SJSA1 (cell line): ENCODE measurements around the gene DUSP2. TPM values are rescaled to one million over a fixed set of nuclear protein-coding genes. Genes with fewer than 3 reads are reported as not detected.

Source experiments
- DNase-seq, 2 experiments: peaks; one replicate each; pipeline ENCODE4 v3.0.0-alpha.2; 2015 to 2020; ENCODE audit warnings: low spot score in 2 of 2, low read depth in 1 of 2
- H3K27ac ChIP-seq: fragments of 250-450 bp; sonication (Bioruptor Pico); 2 replicates; pipeline ENCODE4 v1.5.1; 2020; ENCODE audit warnings: mild to moderate bottlenecking, moderate library complexity
- H3K27me3 ChIP-seq: fragments of 250-450 bp; sonication (Bioruptor Pico); replicated peaks from 2 replicates; pipeline ENCODE4 v1.5.1; 2020; ENCODE audit warnings: mild to moderate bottlenecking, moderate library complexity
- H3K36me3 ChIP-seq: fragments of 250-450 bp; sonication (Bioruptor Pico); 2 replicates; pipeline ENCODE4 v1.5.1; 2020; ENCODE audit warnings: mild to moderate bottlenecking
- H3K4me1 ChIP-seq: fragments of 250-450 bp; sonication (Bioruptor Pico); replicated peaks from 2 replicates; pipeline ENCODE4 v1.6.1; 2021; ENCODE audit warnings: mild to moderate bottlenecking
- H3K4me3 ChIP-seq: fragments of 250-450 bp; sonication (Bioruptor Pico); 2 replicates; pipeline ENCODE4 v1.5.1; 2020; ENCODE audit warnings: mild to moderate bottlenecking
- H3K9me3 ChIP-seq: fragments of 250-450 bp; sonication (Bioruptor Pico); replicated peaks from 2 replicates; pipeline ENCODE4 v1.5.1; 2020; ENCODE audit warnings: mild to moderate bottlenecking
- total RNA-seq: library from RNA; depleted of rRNA; stranded (reverse); fragments of >200 nt; shearing (Covaris generic); gene quantifications from 2 replicates; pipeline ENCODE4 v1.2.3, GENCODE V29; 2014

DUSP2 gene
- total RNA-seq, 1 experiment from 2014 or later, result 0.24 TPM

GRCh38 chr2:96108151-96108540 lies 37.1 kb downstream of the DUSP2 start:
- 0 out of 2 replicates have a peak, but pooled peaks cover 8% of the 10 kb centered on the region for H3K9me3 ChIP-seq
- H3K27ac ChIP-seq, result no peak overlapping the region
- H3K4me1 ChIP-seq, result no peaks in the 10 kb centered on the region
- no peaks in the 10 kb centered on the region for H3K27me3 ChIP-seq
- no peaks in the 10 kb centered on the region for H3K36me3 ChIP-seq
- H3K4me3 ChIP-seq, result no peak overlapping the region
- no peak for DNase-seq

GRCh38 chr2:96107708-96108065 lies 37.6 kb downstream of the DUSP2 start:
- Histone ChIP-seq H3K27me3 (no peaks in the 10 kb centered on the region), H3K4me3 (no peak overlapping the region), H3K4me1 (no peaks in the 10 kb centered on the region), H3K27ac (no peak overlapping the region), H3K36me3 (no peaks in the 10 kb centered on the region), H3K9me3 (0 out of 2 replicates have a peak, but pooled peaks cover 8% of the 10 kb centered on the region)
- DNase-seq, result no peak

- Histone ChIP-seq H3K36me3 (no peaks in the 10 kb centered on the region), H3K4me3 (no peak overlapping the region), H3K27me3 (no peaks in the 10 kb centered on the region), H3K4me1 (no peaks in the 10 kb centered on the region), H3K27ac (no peak overlapping the region), H3K9me3 (0 out of 2 replicates have a peak, but pooled peaks cover 8% of the 10 kb centered on the region)
- no peak for DNase-seq
Measured at GRCh38 chr2:96106991-96107707, 38.1 kb downstream of the DUSP2 start.

- no peak overlapping the region for H3K4me3 ChIP-seq
- no peak for DNase-seq
- H3K27ac ChIP-seq, result no peak overlapping the region
- H3K36me3 ChIP-seq, result no peaks in the 10 kb centered on the region
- 0 out of 2 replicates have a peak, but pooled peaks cover 8% of the 10 kb centered on the region for H3K9me3 ChIP-seq
- H3K4me1 ChIP-seq, result no peaks in the 10 kb centered on the region
- H3K27me3 ChIP-seq, result no peaks in the 10 kb centered on the region
Measured at GRCh38 chr2:96105994-96106715, 39.1 kb downstream of the DUSP2 start.

GRCh38 chr2:96105152-96105915 lies 39.9 kb downstream of the DUSP2 start:
- H3K36me3 ChIP-seq, result no peaks in the 10 kb centered on the region
- DNase-seq, result no peak

GRCh38 chr2:96104487-96104861 lies 40.8 kb downstream of the DUSP2 start:
- Histone ChIP-seq H3K4me1 (no peaks in the 10 kb centered on the region), H3K4me3 (no peak overlapping the region), H3K36me3 (no peaks in the 10 kb centered on the region), H3K27ac (no peak overlapping the region), H3K27me3 (no peaks in the 10 kb centered on the region), H3K9me3 (0 out of 2 replicates have a peak, but pooled peaks cover 8% of the 10 kb centered on the region)
- no peak for DNase-seq

More at GRCh38 chr2:96105152-96105915, 39.9 kb downstream of the DUSP2 start:
- no peak overlapping the region for H3K4me3 ChIP-seq
- 0 out of 2 replicates have a peak, but pooled peaks cover 8% of the 10 kb centered on the region for H3K9me3 ChIP-seq
- H3K27me3 ChIP-seq, result no peaks in the 10 kb centered on the region
- no peak overlapping the region for H3K27ac ChIP-seq
- H3K4me1 ChIP-seq, result no peaks in the 10 kb centered on the region

- H3K4me1 ChIP-seq, result no peaks in the 10 kb centered on the region
- no peaks in the 10 kb centered on the region for H3K27me3 ChIP-seq
- H3K4me3 ChIP-seq, result no peak overlapping the region
- H3K27ac ChIP-seq, result no peak overlapping the region
- 0 out of 2 replicates have a peak, but pooled peaks cover 8% of the 10 kb centered on the region for H3K9me3 ChIP-seq
- no peaks in the 10 kb centered on the region for H3K36me3 ChIP-seq
- no peak for DNase-seq
Measured at GRCh38 chr2:96103761-96104486, 41.3 kb downstream of the DUSP2 start.

- Histone ChIP-seq H3K4me1 (no peaks in the 10 kb centered on the region), H3K27ac (no peak overlapping the region), H3K9me3 (0 out of 2 replicates have a peak, but pooled peaks cover 8% of the 10 kb centered on the region), H3K36me3 (no peaks in the 10 kb centered on the region), H3K27me3 (no peaks in the 10 kb centered on the region), H3K4me3 (no peak overlapping the region)
- DNase-seq, result no peak
Measured at GRCh38 chr2:96103187-96103601, 42.0 kb downstream of the DUSP2 start.

- no peak overlapping the region for H3K27ac ChIP-seq
- DNase-seq, result no peak
- H3K4me1 ChIP-seq, result no peaks in the 10 kb centered on the region
- no peak overlapping the region for H3K4me3 ChIP-seq
- no peaks in the 10 kb centered on the region for H3K27me3 ChIP-seq
- no peaks in the 10 kb centered on the region for H3K36me3 ChIP-seq
- H3K9me3 ChIP-seq, result 0 out of 2 replicates have a peak, but pooled peaks cover 8% of the 10 kb centered on the region
Measured at GRCh38 chr2:96102596-96103186, 42.5 kb downstream of the DUSP2 start.

- no peaks in the 10 kb centered on the region for H3K4me1 ChIP-seq
- no peaks in the 10 kb centered on the region for H3K36me3 ChIP-seq
- no peak overlapping the region for H3K4me3 ChIP-seq
Measured at GRCh38 chr2:96100893-96101304, 44.3 kb downstream of the DUSP2 start.

GRCh38 chr2:96099861-96100798 lies 45.1 kb downstream of the DUSP2 start:
- H3K4me3 ChIP-seq, result no peak overlapping the region
- H3K27ac ChIP-seq, result no peak overlapping the region
- peak in 1 of 2 experiments; percentile 28 for DNase-seq
- H3K9me3 ChIP-seq, result 0 out of 2 replicates have a peak, but pooled peaks cover 2% of the 10 kb centered on the region
- H3K36me3 ChIP-seq, result no peaks in the 10 kb centered on the region
- H3K27me3 ChIP-seq, result peaks cover 4% of the 10 kb centered on the region; the same call in 1 of the 2 replicates
- no peaks in the 10 kb centered on the region for H3K4me1 ChIP-seq

More at GRCh38 chr2:96100893-96101304, 44.3 kb downstream of the DUSP2 start:
- Histone ChIP-seq H3K27me3 (no peaks in the 10 kb centered on the region), H3K27ac (no peak overlapping the region), H3K9me3 (0 out of 2 replicates have a peak, but pooled peaks cover 8% of the 10 kb centered on the region)
- no peak for DNase-seq
